ENCODE results near the gene MYO18B.

Gene MYO18B

DNA sequence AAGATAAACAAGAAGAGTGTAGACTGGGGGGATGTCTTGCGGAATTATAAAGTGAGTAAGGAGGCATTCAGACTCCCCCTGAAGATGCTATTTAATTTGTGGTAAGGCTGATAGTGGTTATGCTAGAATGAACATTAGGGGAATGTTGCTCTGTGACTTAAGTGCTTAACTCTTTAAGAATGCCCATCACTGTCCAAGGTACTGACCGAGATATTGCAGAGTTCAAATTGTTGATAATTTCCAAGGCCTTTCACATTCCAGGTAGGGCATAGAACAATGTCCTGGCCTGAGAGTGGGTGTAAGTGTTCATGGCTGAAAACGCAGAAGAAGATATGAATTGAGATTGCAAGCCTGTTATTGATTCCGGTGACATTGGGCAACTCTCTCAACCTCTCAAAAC lies 337.0 kb downstream of the MYO18B start:
- no peak overlapping the region for H3K4me3 Mint-ChIP-seq
- H3K27ac Mint-ChIP-seq, result no peak overlapping the region
- no peaks in the 10 kb centered on the region for H3K36me3 Mint-ChIP-seq
- peaks cover 11% of the 10 kb centered on the region for H3K9me3 Mint-ChIP-seq (ENCODE audit: low read depth)
- no peaks in the 10 kb centered on the region for H3K4me1 Mint-ChIP-seq (ENCODE audit: low read depth)
- peaks cover 17% of the 10 kb centered on the region for H3K27me3 Mint-ChIP-seq

Measured in activated naive CD8-positive, alpha-beta T cell (primary cell).